HL-60 (cell line): ENCODE results near the gene SDF4.

Source experiments
- DNase-seq, 2 experiments: peaks; one replicate each; pipeline ENCODE4 v3.0.0-alpha.2; 2010 to 2020; ENCODE audit warnings: low read depth in 1 of 2, low spot score in 1 of 2
- H3K27ac ChIP-seq: fragments of 250-450 bp; sonication (Bioruptor Pico); replicated peaks from 2 replicates; pipeline ENCODE4 v1.5.1; 2020; ENCODE audit warnings: mild to moderate bottlenecking, moderate library complexity
- H3K27me3 ChIP-seq: fragments of 250-450 bp; sonication (Bioruptor Pico); 2 replicates; pipeline ENCODE4 v1.5.1; 2021; ENCODE audit warnings: mild to moderate bottlenecking, moderate library complexity; ENCODE audit not compliant: insufficient read depth, poor library complexity, severe bottlenecking
- H3K4me3 ChIP-seq: replicated peaks from 2 replicates; pipeline ENCODE4 v1.5.1; 2011; ENCODE audit warnings: mild to moderate bottlenecking, control low read depth, low read length; ENCODE audit not compliant: insufficient read depth
- GABPA ChIP-seq: IDR thresholded peaks from 2 replicates; pipeline ENCODE4 v1.6.1; 2012; ENCODE audit warnings: low read depth
- POLR2AphosphoS5 ChIP-seq: IDR thresholded peaks from 2 replicates; pipeline ENCODE4 v1.6.1; 2012; ENCODE audit warnings: low read depth
- REST ChIP-seq: IDR thresholded peaks from 2 replicates; pipeline ENCODE4 v1.6.1; 2012; ENCODE audit warnings: low read depth; ENCODE audit not compliant: insufficient replicate concordance
- SPI1 ChIP-seq: IDR thresholded peaks from 2 replicates; pipeline ENCODE4 v1.6.1; 2012; ENCODE audit warnings: low read depth, mild to moderate bottlenecking, borderline replicate concordance
- TF ChIP-seq, protein P1 (sequence below): IDR thresholded peaks from one replicate; pipeline ENCODE4 v1.5.1; 2011; ENCODE audit warnings: low read length, control low read depth, inconsistent platforms; ENCODE audit not compliant: insufficient read depth

The SDF4 gene

DNA sequence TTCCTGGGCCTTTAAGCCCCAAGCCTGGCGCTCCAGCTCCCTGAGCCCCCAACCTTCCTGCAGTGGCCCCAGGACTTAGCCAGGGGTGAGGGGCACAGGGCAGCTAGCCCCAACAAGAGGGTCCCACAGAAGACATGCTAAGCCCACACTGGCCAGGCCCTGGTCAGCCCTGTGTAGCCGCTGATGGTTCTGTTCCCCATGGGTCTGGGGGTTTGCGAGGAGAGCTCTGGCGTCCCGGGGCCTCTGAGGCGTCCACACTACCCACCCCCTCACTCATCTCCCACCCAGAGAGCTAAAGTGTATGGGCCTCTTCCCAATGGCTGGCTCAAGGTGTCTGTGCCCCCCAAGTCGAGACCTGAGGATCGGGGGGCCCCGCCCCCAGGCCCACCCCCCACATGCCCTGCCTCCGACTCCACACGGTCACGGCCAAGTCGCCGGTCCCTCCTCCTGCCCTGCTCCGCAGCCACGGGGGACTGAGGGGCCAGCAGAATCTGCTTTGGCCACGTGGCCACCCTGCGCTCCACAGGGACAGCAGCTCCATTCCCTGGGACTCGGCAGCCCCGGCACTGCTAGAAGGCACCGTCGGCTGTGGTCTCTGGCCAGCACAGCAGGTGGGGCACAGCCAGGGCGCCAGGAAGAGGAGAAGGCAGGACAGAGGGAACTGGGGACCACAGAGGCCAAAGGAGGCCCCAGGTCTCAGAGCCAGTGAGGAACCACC, 33.2 kb downstream of the SDF4 start:
- TF ChIP-seq, protein P1, sequence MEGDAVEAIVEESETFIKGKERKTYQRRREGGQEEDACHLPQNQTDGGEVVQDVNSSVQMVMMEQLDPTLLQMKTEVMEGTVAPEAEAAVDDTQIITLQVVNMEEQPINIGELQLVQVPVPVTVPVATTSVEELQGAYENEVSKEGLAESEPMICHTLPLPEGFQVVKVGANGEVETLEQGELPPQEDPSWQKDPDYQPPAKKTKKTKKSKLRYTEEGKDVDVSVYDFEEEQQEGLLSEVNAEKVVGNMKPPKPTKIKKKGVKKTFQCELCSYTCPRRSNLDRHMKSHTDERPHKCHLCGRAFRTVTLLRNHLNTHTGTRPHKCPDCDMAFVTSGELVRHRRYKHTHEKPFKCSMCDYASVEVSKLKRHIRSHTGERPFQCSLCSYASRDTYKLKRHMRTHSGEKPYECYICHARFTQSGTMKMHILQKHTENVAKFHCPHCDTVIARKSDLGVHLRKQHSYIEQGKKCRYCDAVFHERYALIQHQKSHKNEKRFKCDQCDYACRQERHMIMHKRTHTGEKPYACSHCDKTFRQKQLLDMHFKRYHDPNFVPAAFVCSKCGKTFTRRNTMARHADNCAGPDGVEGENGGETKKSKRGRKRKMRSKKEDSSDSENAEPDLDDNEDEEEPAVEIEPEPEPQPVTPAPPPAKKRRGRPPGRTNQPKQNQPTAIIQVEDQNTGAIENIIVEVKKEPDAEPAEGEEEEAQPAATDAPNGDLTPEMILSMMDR: no peak
- TF ChIP-seq POLR2AphosphoS5 (no peak), SPI1 (no peak), REST (no peak), GABPA (no peak)
- no peak for DNase-seq

DNA sequence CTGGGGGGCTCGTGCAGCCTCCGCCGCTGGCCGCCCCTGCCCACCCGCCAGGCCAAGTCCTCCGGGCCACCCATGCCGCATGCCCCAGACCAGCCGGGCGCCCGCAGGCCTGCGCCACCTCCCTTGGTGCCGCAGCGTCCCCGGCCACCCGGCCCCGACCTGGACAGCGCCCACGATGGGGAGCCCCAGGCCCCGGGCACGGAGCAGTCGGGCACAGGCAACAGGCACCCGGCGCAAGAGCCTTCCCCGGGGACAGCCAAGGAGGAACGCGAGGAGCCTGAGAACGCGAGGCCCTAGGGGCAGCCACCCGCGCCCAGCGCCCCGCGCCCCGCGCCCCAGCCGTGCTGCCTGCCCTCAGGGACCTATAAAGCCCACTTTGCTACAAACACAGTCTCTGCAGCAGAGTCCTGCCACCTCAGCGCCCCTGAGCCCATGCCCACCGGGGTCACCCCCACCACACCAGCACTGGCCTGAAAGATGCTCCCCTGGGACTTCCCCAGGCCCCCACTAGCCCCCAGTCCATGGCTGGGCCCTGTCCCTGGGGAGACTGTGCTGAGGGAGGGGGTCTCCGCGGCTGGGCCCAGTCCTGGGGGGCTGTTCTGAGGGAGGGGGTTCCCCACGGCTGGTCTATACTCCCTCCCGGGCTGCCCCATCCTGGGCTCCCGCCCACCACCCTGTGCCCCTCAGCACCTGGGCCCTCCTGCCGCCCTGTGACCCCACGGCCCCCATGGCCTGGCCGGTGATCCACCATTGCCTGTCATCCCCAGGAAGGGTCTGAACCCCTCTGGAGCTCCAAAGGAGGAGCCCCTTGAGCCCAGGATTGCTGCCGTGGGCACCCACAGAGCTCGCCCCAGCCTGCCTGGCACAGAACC, 34.0 kb downstream of the SDF4 start:
- Histone ChIP-seq H3K4me3 (no peak overlapping the region), H3K27me3 (peaks cover 19% of the 10 kb centered on the region), H3K27ac (no peak overlapping the region)
- TF ChIP-seq, protein P1: no peak
- TF ChIP-seq POLR2AphosphoS5 (no peak), SPI1 (no peak)
- no peak for DNase-seq

More for the DNA sequence above, 33.2 kb downstream of the SDF4 start:
- Histone ChIP-seq H3K27me3 (peaks cover 27% of the 10 kb centered on the region), H3K27ac (no peak overlapping the region), H3K4me3 (no peak overlapping the region)

GRCh38 chr1:1197188-1197500, 34.7 kb downstream of the SDF4 start:
- Histone ChIP-seq H3K4me3 (no peak overlapping the region), H3K27ac (no peak overlapping the region), H3K27me3 (peaks cover 18% of the 10 kb centered on the region)
- TF ChIP-seq REST (no peak), SPI1 (no peak), POLR2AphosphoS5 (no peak), GABPA (no peak)
- TF ChIP-seq, protein P1: no peak
- no peak for DNase-seq
